Spleen (tissue), 11 donors: ENCODE data around the gene MEIS2. TPM values are rescaled to one million over a fixed set of nuclear protein-coding genes. Genes with fewer than 3 reads are reported as not detected.

Experiments
- DNase-seq: peaks from one replicate; pipeline ENCODE4 v3.0.0-alpha.2; 2020
- H3K27ac ChIP-seq, 8 donors: fragments of 200-600 bp; sonication (generic) in 7 of 8; 1 replicate in 4 of 8; 2 replicates in 4 of 8; pipeline versions ENCODE4 v1.5.0 to v1.8.0; 2016 to 2021; ENCODE audit warnings: inconsistent platforms in 4 of 8, mild to moderate bottlenecking in 4 of 8, moderate library complexity in 1 of 8
- H3K27me3 ChIP-seq, 7 donors: fragments of 200-600 bp; sonication (generic) in 6 of 7; replicated peaks in 1 of 7; 1 replicate in 4 of 7; 2 replicates in 3 of 7; pipeline versions ENCODE4 v1.5.0 to v1.8.0; 2016 to 2021; ENCODE audit warnings: inconsistent platforms in 3 of 7, mild to moderate bottlenecking in 1 of 7
- H3K36me3 ChIP-seq, 6 donors: fragments of 200-600 bp; sonication (generic) in 5 of 6; 1 replicate in 4 of 6; 2 replicates in 2 of 6; pipeline versions ENCODE4 v1.5.0 to v1.8.0; 2016 to 2021; ENCODE audit warnings: inconsistent platforms in 2 of 6
- H3K4me1 ChIP-seq, 6 donors: fragments of 200-600 bp; sonication (generic) in 5 of 6; 1 replicate in 3 of 6; 2 replicates in 3 of 6; pipeline versions ENCODE4 v1.5.0 to v1.8.0; 2016 to 2021; ENCODE audit warnings: inconsistent platforms in 3 of 6
- H3K4me3 ChIP-seq, 8 donors: fragments of 200-600 bp; sonication (generic) in 7 of 8; 1 replicate in 4 of 8; 2 replicates in 4 of 8; pipeline versions ENCODE4 v1.5.0 to v1.8.0; 2016 to 2021; ENCODE audit warnings: inconsistent platforms in 4 of 8, mild to moderate bottlenecking in 4 of 8, moderate library complexity in 2 of 8
- H3K9me3 ChIP-seq, 8 donors: fragments of 200-600 bp; sonication (generic) in 7 of 8; 1 replicate in 4 of 8; 2 replicates in 4 of 8; pipeline versions ENCODE4 v1.5.0 to v1.8.0; 2016 to 2021; ENCODE audit warnings: inconsistent platforms in 4 of 8
- CTCF ChIP-seq, 11 experiments: fragments of 200-600 bp in 7 of 11; fragments of 450-650 bp in 4 of 11; sonication (generic) in 4 of 11; IDR thresholded peaks in 8 of 11; conservative IDR thresholded peaks in 3 of 11; 1 replicate in 7 of 11; 2 replicates in 4 of 11; pipeline versions ENCODE4 v1.4.0 to v1.8.0; 2016 to 2021; ENCODE audit warnings: antibody characterized with exemption in 11 of 11, inconsistent platforms in 4 of 11, mild to moderate bottlenecking in 1 of 11
- POLR2A ChIP-seq, 3 donors: fragments of 450-650 bp; IDR thresholded peaks; one replicate each; pipeline ENCODE4 v1.5.1; 2017; ENCODE audit warnings: antibody characterized with exemption in 3 of 3, mild to moderate bottlenecking in 1 of 3
- POLR2AphosphoS5 ChIP-seq, 3 donors: sonication (generic); formaldehyde crosslinking; IDR thresholded peaks; one replicate each; pipeline ENCODE4 v1.5.1; 2017; ENCODE audit warnings: antibody characterized with exemption in 3 of 3
- WGBS, 5 donors: extraction: QIAGEN DNeasy Blood & Tissue Kit in 3 of 5; methylation state at CpG; one replicate each; pipeline versions ENCODE4 v1.1.5 to v1.1.7; 2013 to 2018; 5-methylcytosine and 5-hydroxymethylcytosine counted together
- intact Hi-C: fragments of 100-400 bp; cut with DNase I; formaldehyde crosslinking; loops from one replicate; pipeline ENCODE4 v1.15.0; 2023; ENCODE audit warnings: low total_unique reads
- polyA plus RNA-seq, 3 donors: library from polyadenylated mRNA; stranded (reverse); fragments of 200-250 nt; gene quantifications; one replicate each; pipeline ENCODE4 v1.2.1, GENCODE V29; 2013
- total RNA-seq, 7 donors: library from RNA; depleted of rRNA in 3 of 7; stranded (reverse); fragments of >200 nt in 3 of 7; fragmentation: NEBNext Ultra II Directional in 4 of 7; extraction: Animal tissue kit (Norgen Biotek cat#: 25700) in 4 of 7; gene quantifications; one replicate each; pipeline versions ENCODE4 v1.1.0 to v1.2.1, GENCODE V29; 2016 to 2021
- donor health status: healthy with polysubstance abuse.
- donor health status: DM: no; HTN: no; CAD: no; lungs with moderate emphysema.
- donor health status: DM: no; HTN: no; CAD: no.
- donor health status: Bipolar disorder and iron deficiency.
- donor health status: healthy.
- donor health status: DM: no; HTN: no; CAD: no.
- donor health status: DM: yes; HTN: yes; CAD: no.

Gene MEIS2
- total and polyA plus RNA-seq, 10 donors, result 2.6 to 57.2 (median 23.5) TPM

DNA sequence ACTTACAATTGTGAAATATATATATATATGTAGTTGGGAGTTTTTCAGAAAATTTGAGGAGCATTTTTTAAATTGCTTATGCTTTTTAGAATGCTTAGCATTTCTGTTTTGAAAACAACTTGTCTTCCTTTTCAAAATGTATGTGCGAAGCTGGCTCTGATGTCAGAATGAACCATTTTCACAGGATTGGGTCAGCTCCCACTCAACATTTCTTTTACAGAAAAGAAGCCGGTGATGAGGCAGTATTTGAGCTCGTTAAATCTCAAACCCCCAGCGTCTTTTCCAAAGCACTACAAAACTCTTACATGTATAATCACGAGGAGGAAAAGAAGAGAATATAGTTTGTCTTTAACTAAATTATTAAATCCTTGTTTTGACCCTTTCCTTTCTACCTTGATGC, 225.4 kb downstream of the MEIS2 start:
- WGBS, 5 donors, result 66 to 78% (median 75%) methylated on average over 5 of the region's 5 CpGs
- H3K4me1 ChIP-seq, result peaks cover 0 to 8% (median 3%) of the 10 kb centered on the region in 6 donors
- peaks cover 0 to 52% (median 27%) of the 10 kb centered on the region in 7 donors for H3K27me3 ChIP-seq
- H3K27ac ChIP-seq, result no peak overlapping the region
- H3K4me3 ChIP-seq, result no peak overlapping the region
- TF ChIP-seq POLR2A (IDR thresholded peaks at IDR 0.05) (no peak), POLR2AphosphoS5 (IDR thresholded peaks at IDR 0.05) (no peak), CTCF (IDR thresholded peaks at IDR 0.05 in 8 of 11, conservative IDR thresholded peaks at IDR 0.05 in 3 of 11) (no peak)
- DNase-seq, result no peak
- intact Hi-C loops, result loop anchor here (10.0 kb wide), 1 partner anchor 1360 kb away; no protein-coding TSS in a partner anchor
- H3K9me3 ChIP-seq, result no peaks in the 10 kb centered on the region
- H3K36me3 ChIP-seq, result no peaks in the 10 kb centered on the region

DNA sequence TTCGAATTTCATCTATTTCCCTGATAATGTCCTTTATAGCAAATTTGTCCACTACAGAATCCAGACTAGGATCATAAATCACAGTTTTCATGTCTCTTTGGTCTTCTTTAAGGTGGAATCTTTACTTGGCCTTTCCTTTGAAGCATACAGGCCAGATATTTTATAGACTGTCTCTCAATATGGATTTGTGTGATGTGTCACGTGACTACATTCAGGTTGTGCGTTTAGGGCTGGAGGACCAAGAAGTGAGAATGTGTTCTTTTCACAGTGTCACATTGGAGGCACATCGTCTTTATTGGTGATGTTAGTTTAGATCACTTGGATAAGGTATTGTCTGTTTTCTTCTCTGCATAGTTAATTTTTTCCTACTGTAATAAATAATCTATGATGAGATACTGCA, 232.9 kb downstream of the MEIS2 start:
- Histone ChIP-seq H3K27ac (no peak overlapping the region), H3K27me3 (no peaks in the 10 kb centered on the region), H3K4me1 (no peaks in the 10 kb centered on the region), H3K9me3 (no peaks in the 10 kb centered on the region), H3K4me3 (no peak overlapping the region), H3K36me3 (no peaks in the 10 kb centered on the region)
- 83 to 95% (median 90%) methylated on average over 4 of the region's 4 CpGs for WGBS, 5 donors
- no peak for TF ChIP-seq POLR2AphosphoS5 (IDR thresholded peaks at IDR 0.05)
- no peak for TF ChIP-seq CTCF (IDR thresholded peaks at IDR 0.05 in 8 of 11, conservative IDR thresholded peaks at IDR 0.05 in 3 of 11)
- TF ChIP-seq POLR2A (IDR thresholded peaks at IDR 0.05), result no peak
- no peak for DNase-seq
- intact Hi-C loops, result no loop called here

- DNase-seq, result no peak
- intact Hi-C loops, result no loop called here
- Histone ChIP-seq H3K27ac (no peak overlapping the region), H3K27me3 (no peaks in the 10 kb centered on the region), H3K4me3 (no peak overlapping the region), H3K36me3 (no peaks in the 10 kb centered on the region), H3K9me3 (no peaks in the 10 kb centered on the region), H3K4me1 (no peaks in the 10 kb centered on the region)
- WGBS, 5 donors, result 87 to 95% (median 91%) methylated on average over 3 of the region's 3 CpGs
- TF ChIP-seq POLR2AphosphoS5 (IDR thresholded peaks at IDR 0.05) (no peak), POLR2A (IDR thresholded peaks at IDR 0.05) (no peak), CTCF (IDR thresholded peaks at IDR 0.05 in 8 of 11, conservative IDR thresholded peaks at IDR 0.05 in 3 of 11) (no peak)
Observed at GRCh38 chr15:36866896-36867295, 233.5 kb downstream of the MEIS2 start.

- no peaks in the 10 kb centered on the region for H3K27me3 ChIP-seq
- TF ChIP-seq POLR2AphosphoS5 (IDR thresholded peaks at IDR 0.05), result no peak
- TF ChIP-seq POLR2A (IDR thresholded peaks at IDR 0.05), result no peak
- H3K27ac ChIP-seq, result no peak overlapping the region
- WGBS, 5 donors, result 75 to 86% (median 83%) methylated on average over 4 of the region's 4 CpGs
- intact Hi-C loops, result no loop called here
- H3K9me3 ChIP-seq, result no peaks in the 10 kb centered on the region
- DNase-seq, result no peak
- H3K4me1 ChIP-seq, result no peaks in the 10 kb centered on the region
- no peaks in the 10 kb centered on the region for H3K36me3 ChIP-seq
- H3K4me3 ChIP-seq, result no peak overlapping the region
Observed at GRCh38 chr15:36863570-36863969, 236.8 kb downstream of the MEIS2 start.

GRCh38 chr15:36860792-36861191, 239.6 kb downstream of the MEIS2 start:
- no peak for TF ChIP-seq POLR2A (IDR thresholded peaks at IDR 0.05)
- no peak for TF ChIP-seq CTCF (IDR thresholded peaks at IDR 0.05 in 8 of 11, conservative IDR thresholded peaks at IDR 0.05 in 3 of 11)
- no peak for TF ChIP-seq POLR2AphosphoS5 (IDR thresholded peaks at IDR 0.05)
- intact Hi-C loops, result no loop called here
- WGBS, 5 donors, result 77 to 85% (median 84%) methylated on average over 2 of the region's 2 CpGs
- Histone ChIP-seq H3K4me1 (no peaks in the 10 kb centered on the region), H3K9me3 (no peaks in the 10 kb centered on the region), H3K4me3 (no peak overlapping the region), H3K27ac (no peak overlapping the region), H3K27me3 (no peaks in the 10 kb centered on the region), H3K36me3 (no peaks in the 10 kb centered on the region)
- DNase-seq, result no peak
